Gastrocnemius medialis (tissue), 4 donors: ENCODE data around the gene TTC39B.
"Not testable (repeated sequence)": the region's sequence is repeated elsewhere in the genome, so short reads cannot be mapped to it uniquely, and the experiment has no call there.

ENCODE experiments used
- POLR2A ChIP-seq, 2 donors: fragments of 450-650 bp; IDR thresholded peaks; one replicate each; pipeline ENCODE4 v1.6.1; 2017; ENCODE audit warnings: antibody characterized with exemption in 2 of 2, mild to moderate bottlenecking in 2 of 2, moderate library complexity in 2 of 2
- TF ChIP-seq, protein P1 (sequence below), 5 experiments: fragments of 450-650 bp in 3 of 5; fragments of 200-600 bp in 2 of 5; sonication (generic) in 2 of 5; IDR thresholded peaks in 4 of 5; conservative IDR thresholded peaks in 1 of 5; 1 replicate in 4 of 5; 2 replicates in 1 of 5; pipeline ENCODE4 v1.5.1; 2016 to 2019; ENCODE audit warnings: antibody characterized with exemption in 5 of 5, mild to moderate bottlenecking in 3 of 5, moderate library complexity in 3 of 5

GRCh38 chr9:15319661-15320060 is 12.6 kb upstream of the TTC39B start:
- TF ChIP-seq, protein P1, sequence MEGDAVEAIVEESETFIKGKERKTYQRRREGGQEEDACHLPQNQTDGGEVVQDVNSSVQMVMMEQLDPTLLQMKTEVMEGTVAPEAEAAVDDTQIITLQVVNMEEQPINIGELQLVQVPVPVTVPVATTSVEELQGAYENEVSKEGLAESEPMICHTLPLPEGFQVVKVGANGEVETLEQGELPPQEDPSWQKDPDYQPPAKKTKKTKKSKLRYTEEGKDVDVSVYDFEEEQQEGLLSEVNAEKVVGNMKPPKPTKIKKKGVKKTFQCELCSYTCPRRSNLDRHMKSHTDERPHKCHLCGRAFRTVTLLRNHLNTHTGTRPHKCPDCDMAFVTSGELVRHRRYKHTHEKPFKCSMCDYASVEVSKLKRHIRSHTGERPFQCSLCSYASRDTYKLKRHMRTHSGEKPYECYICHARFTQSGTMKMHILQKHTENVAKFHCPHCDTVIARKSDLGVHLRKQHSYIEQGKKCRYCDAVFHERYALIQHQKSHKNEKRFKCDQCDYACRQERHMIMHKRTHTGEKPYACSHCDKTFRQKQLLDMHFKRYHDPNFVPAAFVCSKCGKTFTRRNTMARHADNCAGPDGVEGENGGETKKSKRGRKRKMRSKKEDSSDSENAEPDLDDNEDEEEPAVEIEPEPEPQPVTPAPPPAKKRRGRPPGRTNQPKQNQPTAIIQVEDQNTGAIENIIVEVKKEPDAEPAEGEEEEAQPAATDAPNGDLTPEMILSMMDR (IDR thresholded peaks at IDR 0.05 in 4 of 5, conservative IDR thresholded peaks at IDR 0.05 in 1 of 5): not testable (repeated sequence)
- not testable (repeated sequence) for TF ChIP-seq POLR2A (IDR thresholded peaks at IDR 0.05)
